Heart left ventricle (tissue), 16 donors: Measurements from ENCODE around the gene RPL11. TPM values are rescaled to one million over a fixed set of nuclear protein-coding genes. Genes with fewer than 3 reads are reported as not detected.

Source experiments
- ATAC-seq, 4 donors: fragments of 200-7000 bp; cut with Tn5 transposase; one replicate each; pipeline ENCODE4 v1.9.1; 2020 to 2022; ENCODE audit warnings: moderate library complexity in 4 of 4, mild to moderate bottlenecking in 3 of 4, moderate number of reproducible peaks in 1 of 4
- DNase-seq, 5 donors: peaks; one replicate each; pipeline ENCODE4 v3.0.0-alpha.2; 2020
- H3K27ac ChIP-seq, 12 donors: fragments of 200-600 bp; sonication (generic) in 4 of 12; one replicate each; pipeline versions ENCODE4 v1.5.0 to v1.8.0; 2016 to 2022; ENCODE audit warnings: mild to moderate bottlenecking in 2 of 12
- H3K27me3 ChIP-seq, 9 donors: fragments of 200-600 bp; sonication (generic) in 2 of 9; one replicate each; pipeline versions ENCODE4 v1.5.1 to v1.8.0; 2016 to 2022; ENCODE audit warnings: mild to moderate bottlenecking in 3 of 9
- H3K36me3 ChIP-seq, 9 donors: fragments of 200-600 bp; sonication (generic) in 2 of 9; one replicate each; pipeline versions ENCODE4 v1.5.0 to v1.8.0; 2018 to 2022; ENCODE audit warnings: mild to moderate bottlenecking in 2 of 9
- H3K4me1 ChIP-seq, 12 donors: fragments of 200-600 bp; sonication (generic) in 4 of 12; one replicate each; pipeline versions ENCODE4 v1.5.0 to v1.8.0; 2016 to 2022; ENCODE audit warnings: mild to moderate bottlenecking in 3 of 12
- H3K4me3 ChIP-seq, 12 donors: fragments of 200-600 bp; sonication (generic) in 4 of 12; one replicate each; pipeline versions ENCODE4 v1.5.0 to v1.8.0; 2017 to 2022; ENCODE audit warnings: mild to moderate bottlenecking in 9 of 12, moderate library complexity in 4 of 12
- H3K9me3 ChIP-seq, 12 donors: fragments of 200-600 bp; sonication (generic) in 4 of 12; one replicate each; pipeline versions ENCODE4 v1.5.0 to v1.8.0; 2016 to 2022; ENCODE audit warnings: mild to moderate bottlenecking in 1 of 12
- CTCF ChIP-seq, 12 donors: fragments of 200-600 bp; sonication (generic) in 4 of 12; IDR thresholded peaks; one replicate each; pipeline versions ENCODE4 v1.5.0 to v1.8.0; 2018 to 2022; ENCODE audit warnings: antibody characterized with exemption in 12 of 12, mild to moderate bottlenecking in 5 of 12
- POLR2A ChIP-seq, 2 donors: fragments of 450-650 bp; IDR thresholded peaks; one replicate each; pipeline ENCODE4 v1.6.1; 2017; ENCODE audit warnings: antibody characterized with exemption in 2 of 2, mild to moderate bottlenecking in 2 of 2, moderate library complexity in 2 of 2
- whole genome bisulfite sequencing, 4 donors: extraction: QIAGEN DNeasy Blood & Tissue Kit in 2 of 4; methylation state at CpG; one replicate each; pipeline versions ENCODE4 v1.1.5 to v1.1.7; 2013 to 2018; 5-methylcytosine and 5-hydroxymethylcytosine counted together
- intact Hi-C, 10 donors: fragments of 100-400 bp; cut with DNase I; formaldehyde crosslinking; loops; one replicate each; pipeline versions ENCODE4 v1.11.1 to v1.14.2; 2022
- polyA plus RNA-seq, 2 donors: library from polyadenylated mRNA; stranded (reverse); fragments of 200-250 nt; gene quantifications; one replicate each; pipeline ENCODE4 v1.2.3, GENCODE V29; 2013
- total RNA-seq, 9 donors: library from RNA; depleted of rRNA in 2 of 9; stranded (reverse); fragments of >200 nt in 2 of 9; fragmentation: NEBNext Ultra II Directional in 3 of 9; extraction: Animal tissue kit (Norgen Biotek cat#: 25700) in 3 of 9; gene quantifications; one replicate each; pipeline versions ENCODE4 v1.1.0 to v1.2.4, GENCODE V29; 2016 to 2023
- donor health status: ischemic (EF 13 %, LVEDD 7.1; RV severe dilation, severe dysfunction).
- donor health status: healthy with polysubstance abuse.
- donor health status: DM: no; HTN: yes; CAD: no.
- donor health status: DM: no; HTN: no; CAD: no.
- donor health status: ischemic (EF 25% LVEDD 6.9; RV normal size, moderate dysfunction).
- donor health status: ischemic (EF 25% LVEDD 5.7; RV mildly dilated, moderate dysfunction).
- donor health status: healthy.
- donor health status: DM: yes; HTN: yes; CAD: no.
- donor health status: ischemic (EF 35%, LVEDD 5.7; RV mildly dilated, moderate dysfunction).
- donor health status: nonischemic (EF 11% LVEDD 7.7; RV severe dilation, severe dysfunction).
- donor health status: DM: yes; HTN: yes; CAD: no.
- donor health status: PGD.
- donor health status: ischemic (EF 29% LVEDD 5.4; RV normal size, mild dysfunction).
- donor health status: nonischemic (EF 23%, LVEDD 6.1; RV moderate dilation, normal function).

RPL11 gene
- total and polyA plus RNA-seq, 11 donors = 341 to 2,009 (median 695) TPM

GRCh38 chr1:23661887-23662286 lies 29.7 kb upstream of the RPL11 start:
- DNase-seq (no peak), ATAC-seq (no peak)
- peaks cover 0 to 5% (median 0%) of the 10 kb centered on the region in 12 donors for H3K4me1 ChIP-seq
- no peak overlapping the region for H3K27ac ChIP-seq
- H3K27me3 ChIP-seq = no peaks in the 10 kb centered on the region
- TF ChIP-seq CTCF (IDR thresholded peaks at IDR 0.05) = no peak
- 82 to 97% (median 92%) methylated on average over 4 of the region's 4 CpGs for WGBS, 4 donors
- no peak overlapping the region for H3K4me3 ChIP-seq
- intact Hi-C loops = no loop called here
- no peaks in the 10 kb centered on the region for H3K9me3 ChIP-seq
- H3K36me3 ChIP-seq = no peaks in the 10 kb centered on the region

- Histone ChIP-seq H3K27me3 (no peaks in the 10 kb centered on the region), H3K4me3 (no peak overlapping the region), H3K9me3 (no peaks in the 10 kb centered on the region), H3K27ac (no peak overlapping the region), H3K4me1 (no peaks in the 10 kb centered on the region), H3K36me3 (no peaks in the 10 kb centered on the region)
- no peak for TF ChIP-seq POLR2A (IDR thresholded peaks at IDR 0.05)
- peak in 8 of 12 donors; percentile 19 to 37 (median 23) for TF ChIP-seq CTCF (IDR thresholded peaks at IDR 0.05)
- intact Hi-C loops = no loop called here
- no peak for DNase-seq
- 69 to 71% (median 70%) methylated on average over 11 of the region's 11 CpGs for WGBS, 4 donors
- no peak for ATAC-seq
Measured at GRCh38 chr1:23664837-23665795, 26.5 kb upstream of the RPL11 start.

GRCh38 chr1:23667411-23667810 lies 24.2 kb upstream of the RPL11 start:
- intact Hi-C loops = no loop called here
- Histone ChIP-seq H3K4me3 (no peak overlapping the region), H3K4me1 (no peaks in the 10 kb centered on the region), H3K36me3 (no peaks in the 10 kb centered on the region), H3K27me3 (no peaks in the 10 kb centered on the region), H3K27ac (no peak overlapping the region), H3K9me3 (no peaks in the 10 kb centered on the region)
- TF ChIP-seq POLR2A (IDR thresholded peaks at IDR 0.05) = no peak
- no peak for TF ChIP-seq CTCF (IDR thresholded peaks at IDR 0.05)
- no peak for DNase-seq
- WGBS, 4 donors = 76 to 90% (median 80%) methylated on average over 4 of the region's 4 CpGs
- no peak for ATAC-seq

GRCh38 chr1:23670709-23671108 lies 20.9 kb upstream of the RPL11 start:
- Histone ChIP-seq H3K27ac (no peak overlapping the region), H3K36me3 (no peaks in the 10 kb centered on the region), H3K4me3 (no peak overlapping the region), H3K4me1 (no peaks in the 10 kb centered on the region), H3K27me3 (no peaks in the 10 kb centered on the region), H3K9me3 (no peaks in the 10 kb centered on the region)
- no peak for TF ChIP-seq POLR2A (IDR thresholded peaks at IDR 0.05)
- TF ChIP-seq CTCF (IDR thresholded peaks at IDR 0.05) = no peak
- DNase-seq = no peak
- WGBS, 4 donors = 67 to 87% (median 84%) methylated on average over 1 to 2 of the region's 2 CpGs
- no peak for ATAC-seq
- intact Hi-C loops = no loop called here
